ENCODE data around the gene KCNH8.
"Not testable (repeated sequence)": the region's sequence is repeated elsewhere in the genome, so short reads cannot be mapped to it uniquely, and the experiment has no call there.

Gene KCNH8

DNA sequence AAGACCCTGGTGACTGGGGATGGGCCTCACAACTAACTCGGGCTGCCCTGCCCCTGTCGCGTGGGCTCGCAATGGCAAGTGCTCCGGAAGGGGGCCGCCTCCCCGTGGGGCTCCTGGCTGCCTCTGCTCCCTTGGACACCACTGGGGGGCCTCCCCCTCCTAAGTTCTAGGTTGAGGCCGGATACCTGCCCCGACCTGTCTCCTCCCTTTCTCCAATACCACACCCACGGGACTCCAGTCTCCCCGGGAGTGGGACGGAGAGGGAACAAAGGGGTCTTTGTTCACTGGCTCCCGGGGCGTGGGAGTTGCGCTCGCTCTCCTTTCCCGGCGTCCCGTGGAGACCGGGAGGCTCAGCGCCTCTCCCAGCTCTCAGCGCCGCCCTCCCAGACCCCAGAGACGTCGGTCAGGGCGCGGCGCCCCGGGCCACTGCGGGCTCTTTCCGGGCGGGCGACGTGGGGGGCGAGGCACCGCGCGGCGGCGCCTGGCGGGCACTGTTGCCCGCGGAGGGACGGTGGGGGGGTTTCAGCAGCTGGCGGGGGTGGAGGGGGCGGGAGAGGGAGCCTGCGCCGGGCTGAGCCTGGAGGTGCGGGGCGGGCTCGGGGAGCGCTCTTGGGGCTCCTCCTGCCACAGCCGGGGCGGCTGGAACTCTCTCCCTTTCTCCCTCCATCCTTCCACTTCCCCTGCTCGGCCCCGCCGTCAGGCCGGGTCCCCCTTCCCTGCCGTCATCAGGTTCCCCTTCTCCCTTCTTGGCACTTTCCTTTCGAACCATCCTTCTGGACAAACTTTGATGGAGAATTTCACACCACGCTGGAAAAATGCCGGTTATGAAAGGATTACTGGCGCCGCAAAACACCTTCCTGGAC is at the start of gene KCNH8:
KCNH8 (plus strand) TSS at position 606 of the 863 bp plus-strand sequence; CDS start at position 816, 210 bp downstream.
- H3K9me3 ChIP-seq (ENCODE audit: insufficient read depth, low read length) = no peaks in the 10 kb centered on the region
- DNase-seq (ENCODE audit: low read depth, low spot score) = no peak
- H3K4me1 ChIP-seq (ENCODE audit: insufficient read depth, insufficient read length) = no peaks in the 10 kb centered on the region
- TF ChIP-seq ZNF274 (IDR thresholded peaks at IDR 0.05; ENCODE audit: low read depth, low read length) = no peak
- no peak for TF ChIP-seq SUZ12 (IDR thresholded peaks at IDR 0.05; ENCODE audit: extremely low read depth, insufficient read depth, insufficient read length)
- TF ChIP-seq YY1 (IDR thresholded peaks at IDR 0.05; ENCODE audit: insufficient read depth, insufficient read length) = no peak
- peak within 1 kb of the TSS; percentile 72 for H3K4me3 ChIP-seq (ENCODE audit: insufficient read length, low read depth)
- no peaks in the 10 kb centered on the region for H3K36me3 ChIP-seq (ENCODE audit: insufficient read depth, insufficient read length, low read length)
- H3K27me3 ChIP-seq (ENCODE audit: insufficient read depth, insufficient read length) = peaks cover 16% of the 10 kb centered on the region
- peak within 1 kb of the TSS; percentile 89 for H3K9ac ChIP-seq (ENCODE audit: insufficient read length, low read depth)

DNA sequence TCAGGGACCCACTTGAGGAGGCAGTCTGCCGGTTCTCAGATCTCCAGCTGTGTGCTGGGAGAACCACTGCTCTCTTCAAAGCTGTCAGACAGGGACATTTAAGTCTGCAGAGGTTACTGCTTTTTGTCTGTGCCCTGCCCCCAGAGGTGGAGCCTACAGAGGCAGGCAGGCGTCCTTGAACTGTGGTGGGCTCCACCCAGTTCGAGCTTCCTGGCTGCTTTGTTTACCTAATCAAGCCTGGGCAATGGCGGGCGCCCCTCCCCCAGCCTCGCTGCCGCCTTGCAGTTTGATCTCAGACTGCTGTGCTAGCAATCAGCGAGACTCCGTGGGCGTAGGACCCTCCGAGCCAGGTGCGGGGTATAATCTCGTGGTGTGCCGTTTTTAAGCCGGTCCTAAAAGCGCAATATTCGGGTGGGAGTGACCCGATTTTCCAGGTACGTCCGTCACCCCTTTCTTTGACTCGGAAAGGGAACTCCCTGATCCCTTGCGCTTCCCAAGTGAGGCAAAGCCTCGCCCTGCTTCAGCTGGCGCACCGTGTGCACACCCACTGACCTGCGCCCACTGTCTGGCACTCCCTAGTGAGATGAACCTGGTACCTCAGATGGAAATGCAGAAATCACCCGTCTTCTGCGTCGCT is 45.5 kb upstream of the KCNH8 start:
- H3K9ac ChIP-seq (ENCODE audit: insufficient read length, low read depth) = peak overlapping the region; percentile 76
- peak overlapping the region; percentile 43 for H3K4me3 ChIP-seq (ENCODE audit: insufficient read length, low read depth)
- not testable (repeated sequence) for DNase-seq (ENCODE audit: low read depth, low spot score)

DNA sequence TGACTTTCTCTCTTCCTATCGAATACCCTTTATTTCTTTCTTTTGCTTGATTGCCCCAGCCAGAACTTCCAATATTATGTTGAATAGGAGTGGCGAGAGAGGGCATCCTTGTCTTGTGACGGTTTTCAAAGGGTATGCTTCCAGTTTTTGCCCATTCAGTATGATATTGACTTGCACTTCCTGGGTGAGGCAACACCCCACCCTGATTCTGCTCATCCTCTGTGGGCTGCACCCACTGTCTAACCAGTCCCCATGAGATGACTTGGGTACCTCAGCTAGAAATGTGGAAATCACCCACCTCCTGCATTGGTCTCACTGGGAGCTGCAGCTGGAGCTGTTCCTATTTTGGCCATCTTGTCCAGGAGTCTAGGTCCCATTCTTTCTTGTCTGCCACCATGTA is 44.8 kb upstream of the KCNH8 start:
- Histone ChIP-seq H3K36me3 (ENCODE audit: insufficient read depth, insufficient read length, low read length) (peaks cover 7% of the 10 kb centered on the region), H3K9ac (ENCODE audit: insufficient read length, low read depth) (no peak overlapping the region), H3K9me3 (ENCODE audit: insufficient read depth, low read length) (peaks cover 27% of the 10 kb centered on the region), H3K4me1 (ENCODE audit: insufficient read depth, insufficient read length) (peaks cover 3% of the 10 kb centered on the region), H3K27me3 (ENCODE audit: insufficient read depth, insufficient read length) (no peaks in the 10 kb centered on the region), H3K4me3 (ENCODE audit: insufficient read length, low read depth) (peak overlapping the region; percentile 8)
- TF ChIP-seq ZNF274 (IDR thresholded peaks at IDR 0.05; ENCODE audit: low read depth, low read length) = no peak
- TF ChIP-seq YY1 (IDR thresholded peaks at IDR 0.05; ENCODE audit: insufficient read depth, insufficient read length) = no peak
- TF ChIP-seq SUZ12 (IDR thresholded peaks at IDR 0.05; ENCODE audit: extremely low read depth, insufficient read depth, insufficient read length) = no peak
- no peak for DNase-seq (ENCODE audit: low read depth, low spot score)

More for the DNA sequence above, 45.5 kb upstream of the KCNH8 start:
- not testable (repeated sequence) for H3K4me1 ChIP-seq (ENCODE audit: insufficient read depth, insufficient read length); H3K36me3 ChIP-seq (ENCODE audit: insufficient read depth, insufficient read length, low read length); H3K27me3 ChIP-seq (ENCODE audit: insufficient read depth, insufficient read length)
- H3K9me3 ChIP-seq (ENCODE audit: insufficient read depth, low read length) = peaks cover 26% of the 10 kb centered on the region

DNA sequence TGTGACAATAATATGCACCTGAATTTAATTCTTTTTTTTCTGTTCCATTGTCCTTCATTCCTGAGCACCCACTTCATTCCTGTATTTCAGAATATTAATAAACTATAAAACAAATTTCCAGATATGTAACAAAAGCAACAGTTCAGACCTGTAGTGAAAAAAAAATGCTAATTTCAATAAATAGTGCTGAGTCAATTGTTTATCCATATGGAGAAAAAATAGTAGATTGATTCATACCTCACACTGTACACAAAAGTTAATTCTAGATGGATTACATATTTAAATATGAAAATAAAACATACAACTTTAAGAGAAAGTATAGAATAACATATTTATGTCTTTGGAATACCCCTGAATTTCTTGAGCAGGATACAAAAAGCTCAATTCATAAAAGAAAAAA is 43.9 kb upstream of the KCNH8 start:
- Histone ChIP-seq H3K4me3 (ENCODE audit: insufficient read length, low read depth) (no peak overlapping the region), H3K4me1 (ENCODE audit: insufficient read depth, insufficient read length) (peaks cover 3% of the 10 kb centered on the region), H3K9ac (ENCODE audit: insufficient read length, low read depth) (no peak overlapping the region), H3K9me3 (ENCODE audit: insufficient read depth, low read length) (peaks cover 27% of the 10 kb centered on the region), H3K27me3 (ENCODE audit: insufficient read depth, insufficient read length) (no peaks in the 10 kb centered on the region), H3K36me3 (ENCODE audit: insufficient read depth, insufficient read length, low read length) (peaks cover 7% of the 10 kb centered on the region)
- TF ChIP-seq YY1 (IDR thresholded peaks at IDR 0.05; ENCODE audit: insufficient read depth, insufficient read length) = no peak
- no peak for TF ChIP-seq SUZ12 (IDR thresholded peaks at IDR 0.05; ENCODE audit: extremely low read depth, insufficient read depth, insufficient read length)
- no peak for TF ChIP-seq ZNF274 (IDR thresholded peaks at IDR 0.05; ENCODE audit: low read depth, low read length)
- no peak for DNase-seq (ENCODE audit: low read depth, low spot score)

DNA sequence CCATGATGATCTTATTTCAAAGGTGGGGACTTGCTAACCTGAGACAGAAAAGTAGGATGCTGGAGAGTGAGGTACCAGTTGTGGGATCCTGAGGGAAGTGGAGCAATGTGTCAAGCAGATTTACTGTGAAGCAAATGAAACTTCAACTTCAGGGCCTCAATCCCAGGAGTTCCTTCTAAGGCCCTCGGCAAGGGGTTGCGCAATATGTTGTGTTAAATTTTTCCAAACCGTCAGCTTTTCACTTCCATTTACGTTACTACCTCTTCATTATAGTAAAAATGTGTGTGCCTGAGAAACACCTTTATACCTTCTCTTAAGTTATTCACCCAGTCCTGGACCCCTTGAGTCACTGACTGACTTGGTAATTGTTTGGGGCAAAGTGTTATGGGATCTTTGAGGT is 42.5 kb upstream of the KCNH8 start:
- no peak for TF ChIP-seq SUZ12 (IDR thresholded peaks at IDR 0.05; ENCODE audit: extremely low read depth, insufficient read depth, insufficient read length)
- TF ChIP-seq YY1 (IDR thresholded peaks at IDR 0.05; ENCODE audit: insufficient read depth, insufficient read length) = no peak
- TF ChIP-seq ZNF274 (IDR thresholded peaks at IDR 0.05; ENCODE audit: low read depth, low read length) = no peak
- no peak overlapping the region for H3K9ac ChIP-seq (ENCODE audit: insufficient read length, low read depth)
- no peaks in the 10 kb centered on the region for H3K27me3 ChIP-seq (ENCODE audit: insufficient read depth, insufficient read length)
- H3K4me3 ChIP-seq (ENCODE audit: insufficient read length, low read depth) = no peak overlapping the region
- no peak for DNase-seq (ENCODE audit: low read depth, low spot score)
- peaks cover 7% of the 10 kb centered on the region for H3K36me3 ChIP-seq (ENCODE audit: insufficient read depth, insufficient read length, low read length)
- H3K4me1 ChIP-seq (ENCODE audit: insufficient read depth, insufficient read length) = peaks cover 3% of the 10 kb centered on the region
- H3K9me3 ChIP-seq (ENCODE audit: insufficient read depth, low read length) = peaks cover 27% of the 10 kb centered on the region

DNA sequence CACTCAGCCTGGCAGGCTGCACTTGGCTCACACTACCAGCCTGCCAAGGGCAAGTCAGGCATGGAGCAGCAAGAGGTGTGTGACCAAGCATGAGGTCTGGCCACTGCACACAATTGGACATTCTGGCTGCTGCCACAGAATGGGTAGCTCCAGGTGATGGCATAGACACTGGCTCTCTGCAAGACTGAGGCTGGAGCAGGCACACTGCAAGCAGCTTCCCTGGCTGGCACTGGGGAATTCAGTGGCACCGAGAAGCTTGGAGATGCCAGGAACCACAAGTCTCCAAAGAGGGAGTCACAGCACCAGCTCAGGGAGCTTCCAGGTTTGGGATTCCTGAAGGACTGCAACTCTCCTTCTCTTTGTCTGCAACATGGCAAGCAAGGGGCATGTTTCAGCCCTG is 42.0 kb upstream of the KCNH8 start:
- Histone ChIP-seq H3K4me3 (ENCODE audit: insufficient read length, low read depth) (no peak overlapping the region), H3K9ac (ENCODE audit: insufficient read length, low read depth) (no peak overlapping the region), H3K4me1 (ENCODE audit: insufficient read depth, insufficient read length) (peaks cover 3% of the 10 kb centered on the region), H3K36me3 (ENCODE audit: insufficient read depth, insufficient read length, low read length) (peaks cover 7% of the 10 kb centered on the region), H3K9me3 (ENCODE audit: insufficient read depth, low read length) (peaks cover 27% of the 10 kb centered on the region), H3K27me3 (ENCODE audit: insufficient read depth, insufficient read length) (no peaks in the 10 kb centered on the region)
- no peak for DNase-seq (ENCODE audit: low read depth, low spot score)
- TF ChIP-seq SUZ12 (IDR thresholded peaks at IDR 0.05; ENCODE audit: extremely low read depth, insufficient read depth, insufficient read length) = no peak
- TF ChIP-seq YY1 (IDR thresholded peaks at IDR 0.05; ENCODE audit: insufficient read depth, insufficient read length) = no peak
- no peak for TF ChIP-seq ZNF274 (IDR thresholded peaks at IDR 0.05; ENCODE audit: low read depth, low read length)

DNA sequence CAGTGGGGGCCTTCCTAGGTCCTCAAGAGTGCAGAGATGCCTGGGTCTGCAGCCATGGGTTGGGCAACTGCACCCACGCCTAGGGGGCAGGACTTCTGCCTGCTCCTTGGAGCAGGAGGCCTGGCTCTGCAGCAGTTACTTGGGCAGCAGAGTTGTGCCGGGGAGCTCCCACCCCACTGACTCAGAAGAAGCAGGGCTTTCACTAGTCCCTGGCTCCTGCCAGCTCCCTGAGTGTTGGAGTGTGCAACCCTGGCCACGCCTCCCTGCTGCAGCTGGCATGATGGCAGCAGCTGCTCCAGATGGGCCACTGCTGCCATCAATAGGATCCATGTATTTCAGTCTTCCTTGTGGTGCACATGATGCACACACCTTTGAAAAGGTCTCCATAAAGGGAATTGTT is 40.6 kb upstream of the KCNH8 start:
- TF ChIP-seq ZNF274 (IDR thresholded peaks at IDR 0.05; ENCODE audit: low read depth, low read length) = no peak
- no peak for TF ChIP-seq YY1 (IDR thresholded peaks at IDR 0.05; ENCODE audit: insufficient read depth, insufficient read length)
- TF ChIP-seq SUZ12 (IDR thresholded peaks at IDR 0.05; ENCODE audit: extremely low read depth, insufficient read depth, insufficient read length) = no peak
- DNase-seq (ENCODE audit: low read depth, low spot score) = no peak
- H3K9ac ChIP-seq (ENCODE audit: insufficient read length, low read depth) = no peak overlapping the region
- no peaks in the 10 kb centered on the region for H3K27me3 ChIP-seq (ENCODE audit: insufficient read depth, insufficient read length)
- H3K4me3 ChIP-seq (ENCODE audit: insufficient read length, low read depth) = no peak overlapping the region
- H3K36me3 ChIP-seq (ENCODE audit: insufficient read depth, insufficient read length, low read length) = peaks cover 7% of the 10 kb centered on the region
- peaks cover 27% of the 10 kb centered on the region for H3K9me3 ChIP-seq (ENCODE audit: insufficient read depth, low read length)
- H3K4me1 ChIP-seq (ENCODE audit: insufficient read depth, insufficient read length) = peaks cover 3% of the 10 kb centered on the region

Data from NT2/D1 (cell line).